Measurements from ENCODE around the gene ANKS1B.
A peak's percentile ranks its signal among the peaks of the same experiment; 100 is the strongest.
"Not testable (repeated sequence)": the region's sequence is repeated elsewhere in the genome, so short reads cannot be mapped to it uniquely, and the experiment has no call there.

Gene ANKS1B

DNA sequence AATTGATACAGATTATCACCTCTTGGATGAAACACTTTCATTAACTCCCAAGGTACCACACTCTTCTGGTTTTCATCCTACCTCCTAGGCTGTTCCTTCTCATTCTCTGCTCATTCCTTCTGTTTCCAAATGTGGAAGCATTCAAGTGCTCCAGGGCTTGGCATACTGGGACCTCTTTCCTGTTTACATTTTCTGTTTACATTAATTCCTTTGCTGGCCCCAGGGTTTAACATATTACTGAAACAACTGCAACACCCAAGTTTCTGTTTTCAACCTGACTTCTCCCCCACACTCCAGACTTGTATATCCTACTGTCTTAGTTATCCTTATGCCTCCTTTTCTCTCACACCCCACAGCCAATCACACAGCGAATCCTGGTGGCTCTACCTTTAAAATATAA lies 723.5 kb downstream of the ANKS1B start:
- Histone ChIP-seq H3K4me1 (ENCODE audit: control insufficient read depth, insufficient read depth, low read length) (peaks cover 12% of the 10 kb centered on the region), H3K4me3 (ENCODE audit: low read length) (no peak overlapping the region), H3K9ac (ENCODE audit: low read length) (no peak overlapping the region), H3K27me3 (replicated peaks; ENCODE audit: control insufficient read depth, insufficient read depth, low read length) (no peaks in the 10 kb centered on the region), H3K36me3 (ENCODE audit: control insufficient read depth, insufficient read depth, low read length, severe bottlenecking) (no peaks in the 10 kb centered on the region), H3K9me3 (ENCODE audit: control insufficient read depth, low read length) (no peaks in the 10 kb centered on the region)
- DNase-seq (ENCODE audit: low read depth): no peak

DNA sequence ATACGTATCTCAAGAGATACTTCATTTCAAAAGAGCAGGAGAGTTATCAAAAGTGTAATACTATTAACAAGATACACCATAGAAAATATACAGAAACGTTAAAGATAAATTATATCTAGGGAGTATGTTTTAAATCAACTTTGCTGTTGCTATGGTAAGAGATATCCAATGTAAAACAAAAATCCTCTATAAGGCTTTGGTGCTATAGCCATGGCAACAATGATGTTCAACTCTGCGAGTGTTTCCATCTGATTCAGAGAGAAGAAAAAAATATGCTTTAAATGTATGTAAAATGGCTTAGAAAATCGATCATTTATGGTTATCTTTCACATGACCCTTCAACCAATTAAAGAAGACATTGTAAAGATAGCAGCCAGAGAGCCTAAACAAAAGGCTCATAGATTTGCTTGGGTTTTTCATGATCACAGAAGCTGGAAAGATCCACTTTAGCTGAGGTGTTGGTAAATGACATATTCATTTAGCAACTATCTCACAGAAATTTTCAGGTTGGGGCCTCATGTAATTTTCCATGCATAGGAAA lies 724.2 kb downstream of the ANKS1B start:
- H3K4me3 ChIP-seq (ENCODE audit: low read length): no peak overlapping the region
- H3K9me3 ChIP-seq (ENCODE audit: control insufficient read depth, low read length): no peaks in the 10 kb centered on the region
- DNase-seq (ENCODE audit: low read depth): no peak
- H3K27me3 ChIP-seq (replicated peaks; ENCODE audit: control insufficient read depth, insufficient read depth, low read length): no peaks in the 10 kb centered on the region
- peaks cover 12% of the 10 kb centered on the region for H3K4me1 ChIP-seq (ENCODE audit: control insufficient read depth, insufficient read depth, low read length)
- no peak overlapping the region for H3K9ac ChIP-seq (ENCODE audit: low read length)
- no peaks in the 10 kb centered on the region for H3K36me3 ChIP-seq (ENCODE audit: control insufficient read depth, insufficient read depth, low read length, severe bottlenecking)

DNA sequence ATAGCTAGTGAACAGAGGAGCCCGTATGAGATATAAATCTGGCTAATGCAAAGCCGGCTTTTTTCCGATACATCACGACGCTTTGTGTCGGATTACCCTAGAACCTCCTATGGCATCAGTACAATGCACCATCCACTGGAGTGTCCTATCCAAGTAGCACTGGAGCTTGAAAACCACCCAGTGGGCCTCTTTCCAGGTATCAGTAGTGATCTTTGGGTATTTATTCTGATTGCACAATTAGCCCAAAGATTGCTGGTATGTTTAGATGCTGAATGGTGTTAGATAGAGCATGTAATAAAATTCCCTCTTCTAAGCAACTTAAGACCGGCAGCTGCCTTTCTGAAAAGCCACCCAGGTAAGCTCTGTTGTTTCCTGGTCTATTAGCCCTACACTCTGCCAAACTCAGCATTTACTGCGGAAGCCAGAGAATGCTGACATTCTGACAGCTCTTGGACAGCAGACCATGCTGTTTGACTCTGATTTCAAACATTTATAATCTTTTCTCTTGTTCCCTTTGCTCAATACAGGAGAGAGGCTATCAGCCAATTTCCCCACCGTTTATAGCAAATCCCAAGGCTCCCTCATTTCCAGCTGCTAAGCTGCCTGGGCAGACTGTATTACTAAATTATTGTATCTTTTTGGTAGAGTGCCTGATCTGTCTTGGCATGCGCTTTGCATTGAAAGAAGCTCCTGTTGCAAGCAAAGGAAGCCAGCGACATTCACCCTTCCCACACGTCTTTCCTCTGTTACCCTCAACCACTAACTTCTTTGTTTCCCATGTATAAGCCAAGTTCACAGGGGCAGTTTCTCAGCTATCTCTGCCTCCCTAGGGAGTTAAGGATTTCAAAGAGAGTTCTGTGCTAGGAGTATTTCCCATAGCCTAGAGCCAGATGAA lies 725.4 kb downstream of the ANKS1B start:
- Histone ChIP-seq H3K9ac (ENCODE audit: low read length) (no peak overlapping the region), H3K9me3 (ENCODE audit: control insufficient read depth, low read length) (no peaks in the 10 kb centered on the region), H3K4me1 (ENCODE audit: control insufficient read depth, insufficient read depth, low read length) (peaks cover 12% of the 10 kb centered on the region), H3K27me3 (replicated peaks; ENCODE audit: control insufficient read depth, insufficient read depth, low read length) (no peaks in the 10 kb centered on the region), H3K36me3 (ENCODE audit: control insufficient read depth, insufficient read depth, low read length, severe bottlenecking) (no peaks in the 10 kb centered on the region), H3K4me3 (ENCODE audit: low read length) (no peak overlapping the region)
- peak; percentile 27 for DNase-seq (ENCODE audit: low read depth)

DNA sequence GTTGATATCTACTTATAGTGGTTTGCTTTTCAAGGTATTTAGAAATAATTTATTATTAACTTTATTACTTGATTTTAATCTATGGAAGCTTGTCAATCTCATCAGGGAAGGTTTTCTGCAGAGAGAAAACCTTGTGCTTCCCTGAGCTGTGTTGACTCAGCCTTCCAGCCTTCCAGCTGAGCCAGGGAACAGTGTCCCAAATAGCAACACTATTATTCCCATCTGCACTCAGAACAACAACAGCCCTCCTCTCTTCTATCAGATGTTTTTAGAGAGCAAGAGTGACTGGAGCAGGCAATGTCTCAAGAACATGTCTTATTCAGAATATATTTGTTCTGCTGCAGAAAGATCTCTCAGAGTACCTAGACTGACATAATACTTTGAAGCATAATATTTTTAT lies 727.1 kb downstream of the ANKS1B start:
- no peak overlapping the region for H3K4me3 ChIP-seq (ENCODE audit: low read length)
- H3K4me1 ChIP-seq (ENCODE audit: control insufficient read depth, insufficient read depth, low read length): peaks cover 12% of the 10 kb centered on the region
- DNase-seq (ENCODE audit: low read depth): peak; percentile 19
- H3K9me3 ChIP-seq (ENCODE audit: control insufficient read depth, low read length): no peaks in the 10 kb centered on the region
- no peak overlapping the region for H3K9ac ChIP-seq (ENCODE audit: low read length)
- H3K36me3 ChIP-seq (ENCODE audit: control insufficient read depth, insufficient read depth, low read length, severe bottlenecking): no peaks in the 10 kb centered on the region
- no peaks in the 10 kb centered on the region for H3K27me3 ChIP-seq (replicated peaks; ENCODE audit: control insufficient read depth, insufficient read depth, low read length)

DNA sequence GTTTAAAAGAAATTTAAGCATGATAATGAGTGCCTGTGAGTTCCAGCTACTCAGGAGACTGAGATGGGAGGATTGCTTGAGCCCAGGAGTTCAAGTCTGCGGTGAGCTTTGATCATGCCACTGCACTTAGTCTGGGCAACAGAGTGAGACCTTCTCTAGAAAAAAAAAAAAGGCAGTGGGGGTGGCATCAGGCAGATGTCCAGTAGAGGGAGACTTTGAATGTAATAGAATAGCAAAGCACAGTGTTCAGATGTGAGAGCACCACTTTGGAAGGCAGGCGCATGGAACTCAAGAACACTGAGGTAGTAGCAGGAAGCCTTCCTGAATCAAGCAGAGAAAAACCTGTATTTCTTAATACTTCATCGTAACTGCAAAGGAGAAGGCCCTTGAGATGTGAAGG lies 731.7 kb downstream of the ANKS1B start:
- Histone ChIP-seq H3K36me3 (ENCODE audit: control insufficient read depth, insufficient read depth, low read length, severe bottlenecking) (no peaks in the 10 kb centered on the region), H3K4me3 (ENCODE audit: low read length) (no peak overlapping the region), H3K4me1 (ENCODE audit: control insufficient read depth, insufficient read depth, low read length) (no peaks in the 10 kb centered on the region), H3K9ac (ENCODE audit: low read length) (no peak overlapping the region), H3K9me3 (ENCODE audit: control insufficient read depth, low read length) (no peaks in the 10 kb centered on the region), H3K27me3 (replicated peaks; ENCODE audit: control insufficient read depth, insufficient read depth, low read length) (no peaks in the 10 kb centered on the region)
- DNase-seq (ENCODE audit: low read depth): peak; percentile 7

DNA sequence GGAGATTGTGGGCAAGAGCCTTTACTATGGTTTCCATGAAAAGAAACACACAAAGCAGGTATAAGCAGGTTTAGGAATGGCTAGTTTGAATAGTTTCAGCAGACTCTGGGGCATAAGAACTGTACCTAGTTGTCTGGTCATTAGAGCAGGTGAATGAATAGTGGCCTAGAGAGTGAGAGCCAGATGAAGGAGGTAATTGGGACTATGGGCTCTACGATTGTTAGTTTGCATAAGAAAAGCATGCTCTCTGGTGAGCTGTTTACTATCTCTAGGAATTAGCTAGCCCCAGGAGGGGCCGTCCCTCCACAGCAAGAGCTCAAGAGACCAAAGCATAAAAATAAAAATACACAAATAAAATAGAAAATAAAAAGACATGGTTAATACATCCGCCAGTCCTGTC lies 734.6 kb downstream of the ANKS1B start:
- no peak for DNase-seq (ENCODE audit: low read depth)
- no peaks in the 10 kb centered on the region for H3K9me3 ChIP-seq (ENCODE audit: control insufficient read depth, low read length)

DNA sequence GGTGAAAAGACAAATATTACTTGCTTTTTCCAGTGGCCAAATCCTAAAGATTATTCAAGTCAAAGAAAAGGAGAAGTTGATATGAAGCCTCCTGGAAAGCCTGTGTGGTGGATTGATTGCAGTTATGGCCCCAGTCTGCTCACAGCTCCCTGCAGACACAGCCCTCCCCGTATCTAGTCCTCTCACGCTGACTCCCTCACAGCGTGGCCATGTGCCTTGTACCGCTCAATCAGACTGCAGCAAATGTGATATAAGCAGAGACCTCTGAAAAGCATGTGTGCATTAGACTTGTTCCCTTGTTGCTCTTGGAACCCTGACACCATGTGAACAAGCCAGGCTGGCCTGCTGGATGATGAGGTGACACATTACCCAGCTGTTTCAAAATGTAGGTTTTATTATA lies 735.2 kb downstream of the ANKS1B start:
- Histone ChIP-seq H3K4me3 (ENCODE audit: low read length) (no peak overlapping the region), H3K27me3 (replicated peaks; ENCODE audit: control insufficient read depth, insufficient read depth, low read length) (no peaks in the 10 kb centered on the region), H3K36me3 (ENCODE audit: control insufficient read depth, insufficient read depth, low read length, severe bottlenecking) (no peaks in the 10 kb centered on the region), H3K9ac (ENCODE audit: low read length) (no peak overlapping the region), H3K9me3 (ENCODE audit: control insufficient read depth, low read length) (no peaks in the 10 kb centered on the region), H3K4me1 (ENCODE audit: control insufficient read depth, insufficient read depth, low read length) (no peaks in the 10 kb centered on the region)
- no peak for DNase-seq (ENCODE audit: low read depth)

More for the DNA sequence above, 734.6 kb downstream of the ANKS1B start:
- Histone ChIP-seq H3K27me3 (replicated peaks; ENCODE audit: control insufficient read depth, insufficient read depth, low read length) (no peaks in the 10 kb centered on the region), H3K9ac (ENCODE audit: low read length) (no peak overlapping the region), H3K4me1 (ENCODE audit: control insufficient read depth, insufficient read depth, low read length) (no peaks in the 10 kb centered on the region), H3K4me3 (ENCODE audit: low read length) (no peak overlapping the region), H3K36me3 (ENCODE audit: control insufficient read depth, insufficient read depth, low read length, severe bottlenecking) (no peaks in the 10 kb centered on the region)

DNA sequence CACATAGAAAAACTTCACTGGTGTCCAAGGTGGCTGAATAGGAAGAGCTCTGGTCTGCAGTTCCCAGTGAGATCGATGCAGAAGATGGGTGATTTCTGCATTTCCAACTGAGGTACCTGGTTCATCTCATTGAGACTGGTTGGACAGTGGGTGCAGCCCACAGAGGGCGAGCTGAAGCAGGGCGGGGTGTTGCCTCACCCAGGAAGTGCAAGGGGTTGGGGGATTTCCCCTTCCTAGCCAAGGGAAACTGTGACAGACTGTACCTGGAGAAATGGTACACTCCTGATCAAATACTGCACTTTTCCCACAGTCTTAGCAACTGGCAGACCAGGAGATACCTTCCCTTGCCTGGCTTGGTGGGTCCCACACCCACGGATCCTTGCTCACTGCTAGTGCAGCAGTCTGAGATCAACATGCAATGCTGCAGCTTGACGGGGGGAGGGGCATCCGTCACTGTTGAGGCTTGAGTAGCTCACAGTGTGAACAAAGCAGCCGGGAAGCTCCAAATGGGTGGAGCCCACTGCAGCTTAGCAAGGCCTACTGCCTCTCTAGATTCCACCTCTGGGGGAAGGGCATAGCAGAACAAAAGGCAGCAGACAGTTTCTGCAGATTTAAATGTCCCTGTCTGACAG lies 746.7 kb downstream of the ANKS1B start:
- H3K4me3 ChIP-seq (ENCODE audit: low read length); H3K27me3 ChIP-seq (replicated peaks; ENCODE audit: control insufficient read depth, insufficient read depth, low read length): not testable (repeated sequence)

DNA sequence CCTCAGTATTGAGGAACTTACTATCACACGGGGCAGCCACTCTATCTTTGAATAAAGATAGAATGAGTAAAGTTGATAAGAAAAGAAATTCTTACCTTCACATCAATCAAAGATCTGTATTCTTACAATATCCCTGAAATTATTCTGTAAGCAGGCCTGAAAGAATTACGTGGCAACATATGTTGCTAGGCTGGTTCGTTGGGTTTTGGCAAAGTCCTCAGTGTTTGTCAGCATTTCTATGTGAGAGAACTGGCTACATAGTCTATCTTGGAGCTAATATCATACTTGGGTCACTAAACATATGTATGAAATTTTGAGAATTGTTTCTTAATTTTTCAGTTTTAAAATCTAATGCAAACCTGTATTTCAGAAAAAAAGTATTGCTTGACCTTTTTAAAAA lies 749.4 kb downstream of the ANKS1B start:
- Histone ChIP-seq H3K4me1 (ENCODE audit: control insufficient read depth, insufficient read depth, low read length) (no peaks in the 10 kb centered on the region), H3K27me3 (replicated peaks; ENCODE audit: control insufficient read depth, insufficient read depth, low read length) (no peaks in the 10 kb centered on the region), H3K4me3 (ENCODE audit: low read length) (no peak overlapping the region), H3K9me3 (ENCODE audit: control insufficient read depth, low read length) (no peaks in the 10 kb centered on the region), H3K9ac (ENCODE audit: low read length) (no peak overlapping the region), H3K36me3 (ENCODE audit: control insufficient read depth, insufficient read depth, low read length, severe bottlenecking) (no peaks in the 10 kb centered on the region)
- DNase-seq (ENCODE audit: low read depth): no peak

More for the DNA sequence above, 746.7 kb downstream of the ANKS1B start:
- not testable (repeated sequence) for H3K4me1 ChIP-seq (ENCODE audit: control insufficient read depth, insufficient read depth, low read length); H3K9ac ChIP-seq (ENCODE audit: low read length); H3K36me3 ChIP-seq (ENCODE audit: control insufficient read depth, insufficient read depth, low read length, severe bottlenecking); H3K9me3 ChIP-seq (ENCODE audit: control insufficient read depth, low read length)
- DNase-seq (ENCODE audit: low read depth): peak; percentile 12

DNA sequence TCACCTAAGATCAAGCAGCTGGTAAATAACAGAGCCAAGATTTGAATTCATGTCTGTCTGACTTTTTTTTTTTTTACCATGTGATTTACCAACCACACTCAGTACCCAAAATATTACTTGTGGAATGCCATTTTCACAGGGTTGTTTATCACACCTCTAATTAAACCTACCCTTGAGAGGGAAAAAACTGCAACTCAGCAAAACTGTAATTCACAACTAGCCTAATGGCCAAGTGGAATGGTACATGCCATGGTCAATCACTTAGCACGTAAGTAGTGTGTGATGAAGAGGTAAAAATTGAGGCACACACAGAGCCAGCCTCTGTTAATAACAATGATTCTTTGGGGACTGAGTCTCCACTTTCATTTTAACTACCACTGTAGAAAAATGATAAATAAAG lies 750.0 kb downstream of the ANKS1B start:
- Histone ChIP-seq H3K36me3 (ENCODE audit: control insufficient read depth, insufficient read depth, low read length, severe bottlenecking) (no peaks in the 10 kb centered on the region), H3K27me3 (replicated peaks; ENCODE audit: control insufficient read depth, insufficient read depth, low read length) (no peaks in the 10 kb centered on the region), H3K4me3 (ENCODE audit: low read length) (no peak overlapping the region), H3K9me3 (ENCODE audit: control insufficient read depth, low read length) (no peaks in the 10 kb centered on the region), H3K9ac (ENCODE audit: low read length) (no peak overlapping the region), H3K4me1 (ENCODE audit: control insufficient read depth, insufficient read depth, low read length) (no peaks in the 10 kb centered on the region)
- DNase-seq (ENCODE audit: low read depth): no peak

DNA sequence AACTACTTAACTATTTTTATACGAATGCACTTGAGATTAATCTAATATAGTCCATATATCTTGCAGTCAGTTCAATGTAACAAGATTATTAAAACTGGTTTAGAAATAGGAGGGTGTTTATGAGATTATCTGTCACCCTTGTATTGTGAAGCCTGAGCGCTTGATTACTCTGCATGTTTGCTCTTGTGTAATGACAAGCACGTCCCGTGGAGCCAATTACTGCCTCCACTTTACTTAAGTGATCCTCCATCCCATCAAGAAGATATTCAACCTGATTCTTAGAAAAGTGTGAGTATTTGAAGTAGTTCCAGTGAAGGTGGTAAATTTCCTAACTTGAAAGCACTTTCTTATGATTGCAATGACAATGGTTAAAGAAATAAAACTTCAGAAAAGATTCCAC lies 752.4 kb downstream of the ANKS1B start:
- Histone ChIP-seq H3K36me3 (ENCODE audit: control insufficient read depth, insufficient read depth, low read length, severe bottlenecking) (no peaks in the 10 kb centered on the region), H3K4me3 (ENCODE audit: low read length) (no peak overlapping the region), H3K9ac (ENCODE audit: low read length) (no peak overlapping the region), H3K9me3 (ENCODE audit: control insufficient read depth, low read length) (no peaks in the 10 kb centered on the region), H3K27me3 (replicated peaks; ENCODE audit: control insufficient read depth, insufficient read depth, low read length) (no peaks in the 10 kb centered on the region), H3K4me1 (ENCODE audit: control insufficient read depth, insufficient read depth, low read length) (no peaks in the 10 kb centered on the region)
- no peak for DNase-seq (ENCODE audit: low read depth)
